Endodermal cell (in vitro differentiated cells): ENCODE results near the gene PDGFRB. TPM values are rescaled to one million over a fixed set of nuclear protein-coding genes. Genes with fewer than 3 reads are reported as not detected.

ENCODE experiments used
- DNase-seq: peaks from one replicate; pipeline ENCODE4 v3.0.0-alpha.2; 2017
- H3K27ac ChIP-seq: 2 replicates; pipeline ENCODE4 v1.5.1; 2013; ENCODE audit warnings: mild to moderate bottlenecking, low read depth, low read length, moderate library complexity
- H3K27me3 ChIP-seq: 2 replicates; pipeline ENCODE4 v1.6.1; 2013; ENCODE audit warnings: mild to moderate bottlenecking, low read length, moderate library complexity; ENCODE audit not compliant: insufficient read depth, control insufficient read depth, poor library complexity, severe bottlenecking
- H3K36me3 ChIP-seq: 2 replicates; pipeline ENCODE4 v1.7.0; 2013; ENCODE audit warnings: mild to moderate bottlenecking, low read length, moderate library complexity; ENCODE audit not compliant: control insufficient read depth, insufficient read depth
- H3K4me1 ChIP-seq: one replicate; pipeline ENCODE4 v1.7.0; 2013; ENCODE audit warnings: low read length; ENCODE audit not compliant: control insufficient read depth, insufficient read depth
- H3K4me3 ChIP-seq: 2 replicates; pipeline ENCODE4 v1.5.1; 2013; ENCODE audit warnings: mild to moderate bottlenecking, low read length, moderate library complexity
- H3K9ac ChIP-seq: 2 replicates; pipeline ENCODE4 v1.6.1; 2013; ENCODE audit warnings: mild to moderate bottlenecking, low read length, moderate library complexity; ENCODE audit not compliant: poor library complexity, severe bottlenecking; ENCODE audit errors: extremely low read depth
- H3K9me3 ChIP-seq: 2 replicates; pipeline ENCODE4 v1.6.1; 2013; ENCODE audit warnings: mild to moderate bottlenecking, low read length, moderate library complexity; ENCODE audit not compliant: control insufficient read depth
- H3K27ac Mint-ChIP-seq: 2 replicates; pipeline ENCODE4 v1.8.0; 2020; ENCODE audit warnings: mixed read lengths
- H3K27me3 Mint-ChIP-seq: 2 replicates; pipeline ENCODE4 v1.8.0; 2021; ENCODE audit warnings: mild to moderate bottlenecking, mixed read lengths; ENCODE audit not compliant: insufficient read depth
- H3K36me3 Mint-ChIP-seq: 2 replicates; pipeline ENCODE4 v1.8.0; 2020; ENCODE audit warnings: low read depth, mixed read lengths
- H3K4me1 Mint-ChIP-seq: 2 replicates; pipeline ENCODE4 v1.8.0; 2020; ENCODE audit warnings: mixed read lengths
- H3K4me3 Mint-ChIP-seq: 2 replicates; pipeline ENCODE4 v1.8.0; 2020; ENCODE audit warnings: mild to moderate bottlenecking, moderate library complexity, mixed read lengths
- H3K9me3 Mint-ChIP-seq: 2 replicates; pipeline ENCODE4 v1.8.0; 2020; ENCODE audit warnings: mild to moderate bottlenecking, mixed read lengths
- WGBS, 2 experiments: methylation state at CpG; one replicate each; pipeline versions ENCODE4 v1.1.5 to v1.1.7; 2013; ENCODE audit warnings: missing lambda C conversion rate in 2 of 2, mixed read lengths in 1 of 2; ENCODE audit not compliant: insufficient coverage in 1 of 2, insufficient read length in 1 of 2; 5-methylcytosine and 5-hydroxymethylcytosine counted together
- total RNA-seq, 2 donors: library from RNA; stranded (reverse); fragmentation: NEBNext Ultra II Directional in 1 of 2; extraction: Animal tissue kit (Norgen Biotek cat#: 25700) in 1 of 2; gene quantifications; 2 replicates in 1 of 2; 3 replicates in 1 of 2; pipeline ENCODE4 v1.2.1, GENCODE V29; 2021
- TF ChIP-seq, protein P1 (sequence below): fragments of 200-600 bp; sonication (generic); conservative IDR thresholded peaks from 2 replicates; pipeline ENCODE4 v1.5.0; 2021; ENCODE audit warnings: antibody characterized with exemption, mild to moderate bottlenecking

PDGFRB gene
- total RNA-seq, 2 donors from 2014 or later, result 4.1 to 6.5 TPM

DNA sequence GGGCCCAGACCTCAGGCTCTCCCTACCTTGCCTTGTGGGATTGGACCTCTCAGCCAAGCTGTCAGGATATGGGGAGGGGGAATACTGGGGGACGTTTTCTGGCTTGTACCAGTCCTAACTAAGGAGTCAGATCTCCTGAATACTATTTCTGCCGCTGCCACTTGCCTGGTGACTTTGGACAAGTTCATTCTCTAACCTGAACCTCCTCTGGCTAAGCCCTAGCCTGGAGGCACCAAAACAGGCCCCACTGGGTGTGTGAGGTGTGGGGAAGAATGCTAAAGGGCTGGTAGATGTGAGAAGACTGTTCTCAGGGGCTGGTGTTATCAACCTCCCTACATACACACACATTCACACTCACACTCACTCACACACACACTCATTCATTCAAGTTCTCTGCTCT lies 35.3 kb upstream of the PDGFRB start:
- peaks cover 77% of the 10 kb centered on the region for H3K27me3 ChIP-seq
- H3K4me1 Mint-ChIP-seq, result peaks cover 5% of the 10 kb centered on the region
- H3K9me3 ChIP-seq, result no peaks in the 10 kb centered on the region
- H3K4me1 ChIP-seq, result no peaks in the 10 kb centered on the region
- H3K9ac ChIP-seq, result no peak overlapping the region
- H3K27me3 Mint-ChIP-seq, result peaks cover 89% of the 10 kb centered on the region
- TF ChIP-seq, protein P1, sequence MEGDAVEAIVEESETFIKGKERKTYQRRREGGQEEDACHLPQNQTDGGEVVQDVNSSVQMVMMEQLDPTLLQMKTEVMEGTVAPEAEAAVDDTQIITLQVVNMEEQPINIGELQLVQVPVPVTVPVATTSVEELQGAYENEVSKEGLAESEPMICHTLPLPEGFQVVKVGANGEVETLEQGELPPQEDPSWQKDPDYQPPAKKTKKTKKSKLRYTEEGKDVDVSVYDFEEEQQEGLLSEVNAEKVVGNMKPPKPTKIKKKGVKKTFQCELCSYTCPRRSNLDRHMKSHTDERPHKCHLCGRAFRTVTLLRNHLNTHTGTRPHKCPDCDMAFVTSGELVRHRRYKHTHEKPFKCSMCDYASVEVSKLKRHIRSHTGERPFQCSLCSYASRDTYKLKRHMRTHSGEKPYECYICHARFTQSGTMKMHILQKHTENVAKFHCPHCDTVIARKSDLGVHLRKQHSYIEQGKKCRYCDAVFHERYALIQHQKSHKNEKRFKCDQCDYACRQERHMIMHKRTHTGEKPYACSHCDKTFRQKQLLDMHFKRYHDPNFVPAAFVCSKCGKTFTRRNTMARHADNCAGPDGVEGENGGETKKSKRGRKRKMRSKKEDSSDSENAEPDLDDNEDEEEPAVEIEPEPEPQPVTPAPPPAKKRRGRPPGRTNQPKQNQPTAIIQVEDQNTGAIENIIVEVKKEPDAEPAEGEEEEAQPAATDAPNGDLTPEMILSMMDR, result no peak
- no peak overlapping the region for H3K27ac Mint-ChIP-seq
- no peaks in the 10 kb centered on the region for H3K9me3 Mint-ChIP-seq
- WGBS, 2 experiments, result 17 to 34% methylated on average over 1 to 2 of the region's 2 CpGs
- no peaks in the 10 kb centered on the region for H3K36me3 ChIP-seq
- H3K27ac ChIP-seq, result no peak overlapping the region
- no peaks in the 10 kb centered on the region for H3K36me3 Mint-ChIP-seq
- no peak overlapping the region for H3K4me3 Mint-ChIP-seq
- DNase-seq, result no peak
- H3K4me3 ChIP-seq, result no peak overlapping the region

DNA sequence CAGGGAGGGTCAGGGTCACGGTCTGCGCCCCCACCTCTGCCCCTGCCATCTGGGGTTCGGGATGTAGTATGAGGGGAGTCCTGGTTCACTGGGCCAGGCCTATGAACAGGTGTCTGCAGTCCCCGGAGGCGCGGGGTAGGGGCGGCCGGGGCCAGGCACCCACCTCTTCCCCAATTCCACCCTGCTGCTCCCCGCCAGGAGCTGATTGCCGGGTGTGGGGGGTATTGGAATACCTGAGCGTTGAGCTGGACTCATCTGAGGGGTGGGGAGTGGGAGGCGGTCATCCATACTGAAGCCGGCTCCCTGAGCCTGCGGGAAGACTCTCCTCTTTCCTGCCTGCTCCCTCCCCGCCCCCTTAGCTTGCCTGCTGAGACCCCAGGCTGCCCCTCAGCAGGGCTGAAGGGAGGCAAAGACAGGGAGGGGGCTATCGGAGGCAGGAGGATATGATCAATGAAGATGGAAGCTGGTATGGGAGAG lies 34.9 kb upstream of the PDGFRB start:
- Mint-ChIP-seq H3K27ac (no peak overlapping the region), H3K36me3 (no peaks in the 10 kb centered on the region), H3K4me3 (no peak overlapping the region), H3K27me3 (peaks cover 91% of the 10 kb centered on the region), H3K9me3 (no peaks in the 10 kb centered on the region), H3K4me1 (peaks cover 9% of the 10 kb centered on the region)
- H3K27me3 ChIP-seq, result peaks cover 77% of the 10 kb centered on the region
- no peak for DNase-seq
- H3K27ac ChIP-seq, result no peak overlapping the region
- no peaks in the 10 kb centered on the region for H3K4me1 ChIP-seq
- TF ChIP-seq, protein P1, result no peak
- peak overlapping the region; percentile 41 for H3K4me3 ChIP-seq
- H3K9ac ChIP-seq, result no peak overlapping the region
- H3K9me3 ChIP-seq, result no peaks in the 10 kb centered on the region
- 40% methylated on average over 15 of the region's 16 CpGs; no CpG with 5 or more reads in 1 of the 2 experiments for WGBS, 2 experiments
- no peaks in the 10 kb centered on the region for H3K36me3 ChIP-seq

DNA sequence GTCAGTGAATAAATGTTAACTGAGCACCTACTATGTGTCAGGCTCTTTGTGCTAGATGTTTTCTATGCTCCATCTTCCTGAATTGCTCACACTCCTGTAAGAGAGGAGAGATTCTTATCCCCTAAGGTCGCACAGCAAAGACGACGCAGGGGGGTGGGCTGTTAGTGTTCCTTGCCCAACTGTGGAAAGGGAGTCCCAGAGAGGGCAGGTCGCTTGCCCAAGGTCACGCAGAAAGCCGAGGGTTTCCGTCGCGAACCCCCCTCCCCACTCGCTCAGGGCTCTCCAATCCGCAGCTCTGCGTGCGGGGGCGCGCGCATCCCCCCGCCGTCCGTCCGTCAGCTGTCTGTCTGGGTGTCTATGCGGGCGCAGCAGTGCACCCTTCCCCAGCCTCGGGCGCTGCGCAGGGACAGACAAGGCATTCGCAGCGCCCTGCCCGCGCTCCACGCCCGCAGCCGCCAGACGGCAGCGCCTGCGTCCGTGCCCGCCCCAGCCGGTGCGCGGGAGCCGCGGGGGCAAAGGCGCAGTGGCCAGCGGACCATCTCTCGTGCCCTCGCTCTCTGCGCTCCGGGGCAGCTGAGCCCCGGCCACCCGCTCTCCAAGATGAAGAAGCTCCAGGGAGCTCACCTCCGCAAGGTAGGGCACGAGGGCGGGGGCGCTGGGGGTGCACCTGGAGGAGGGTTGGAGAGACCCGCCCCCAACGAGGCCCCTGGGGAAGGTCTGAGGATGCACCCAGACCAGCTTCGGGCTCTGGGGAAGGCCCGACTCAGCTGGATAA lies 34.3 kb upstream of the PDGFRB start, which contains the start of gene SLC6A7:
Gene SLC6A7 (plus strand): TSS at position 335 of the 775 bp plus-strand sequence. CDS start 266 bp downstream, at position 601.
- H3K9me3 ChIP-seq, result no peaks in the 10 kb centered on the region
- no peaks in the 10 kb centered on the region for H3K36me3 Mint-ChIP-seq
- no peaks in the 10 kb centered on the region for H3K4me1 ChIP-seq
- H3K27ac Mint-ChIP-seq, result no peak within 1 kb of the TSS
- H3K9ac ChIP-seq, result no peak within 1 kb of the TSS
- no peak within 1 kb of the TSS for H3K27ac ChIP-seq
- peak within 1 kb of the TSS; percentile 41 for H3K4me3 ChIP-seq
- TF ChIP-seq, protein P1, result no peak
- peaks cover 77% of the 10 kb centered on the region for H3K27me3 ChIP-seq
- peaks cover 91% of the 10 kb centered on the region for H3K27me3 Mint-ChIP-seq
- no peak for DNase-seq
- peaks cover 10% of the 10 kb centered on the region for H3K4me1 Mint-ChIP-seq
- H3K36me3 ChIP-seq, result no peaks in the 10 kb centered on the region
- peak within 1 kb of the TSS; percentile 34 for H3K4me3 Mint-ChIP-seq
- H3K9me3 Mint-ChIP-seq, result no peaks in the 10 kb centered on the region
- WGBS, 2 experiments, result 3 to 5% methylated on average over 7 to 58 of the region's 58 CpGs
